ENCODE results near the gene CLSTN3.

The CLSTN3 gene

DNA sequence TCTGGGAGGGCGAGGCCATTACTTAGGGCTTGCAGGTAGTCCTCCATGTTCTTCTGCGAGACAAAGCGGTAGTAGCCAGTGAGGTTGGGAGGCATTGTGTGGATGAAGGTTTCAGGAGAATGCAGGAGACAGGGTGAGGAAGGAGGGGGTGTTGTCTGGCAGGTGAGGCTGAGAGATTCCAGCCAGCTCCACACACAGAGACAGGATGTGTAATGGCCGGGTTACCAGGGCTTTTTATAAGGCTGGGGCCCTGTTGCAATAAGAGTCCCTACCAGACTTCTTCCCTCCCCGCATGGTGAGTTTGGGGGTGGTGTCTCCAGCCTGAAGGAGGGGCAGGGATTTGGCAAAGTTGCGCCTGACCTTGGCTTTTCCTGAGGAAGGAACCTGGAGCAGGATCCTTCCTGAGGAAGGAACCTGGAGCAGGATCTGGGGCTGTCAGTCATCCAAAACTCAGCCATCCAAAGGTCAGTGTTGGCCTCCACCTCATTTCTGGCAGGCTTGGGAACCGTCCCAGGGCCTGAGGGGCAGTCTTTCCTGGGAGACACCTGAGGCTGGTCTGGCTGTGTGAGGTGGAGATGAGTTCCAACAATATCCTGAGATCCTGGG lies 1.4 kb upstream of the CLSTN3 start, which contains the start of gene RBP5:
Gene RBP5 (minus strand): TSS at position 209 of the 606 bp plus-strand sequence. CDS start 114 bp downstream, at position 95.
- DNase-seq = no peak

GRCh38 chr12:7129287-7129871 lies 792 bp upstream of the CLSTN3 start:
- no peak for DNase-seq

- DNase-seq = peak; percentile 88
Measured at GRCh38 chr12:7130701-7131501, 730 bp downstream of the CLSTN3 start.

DNA sequence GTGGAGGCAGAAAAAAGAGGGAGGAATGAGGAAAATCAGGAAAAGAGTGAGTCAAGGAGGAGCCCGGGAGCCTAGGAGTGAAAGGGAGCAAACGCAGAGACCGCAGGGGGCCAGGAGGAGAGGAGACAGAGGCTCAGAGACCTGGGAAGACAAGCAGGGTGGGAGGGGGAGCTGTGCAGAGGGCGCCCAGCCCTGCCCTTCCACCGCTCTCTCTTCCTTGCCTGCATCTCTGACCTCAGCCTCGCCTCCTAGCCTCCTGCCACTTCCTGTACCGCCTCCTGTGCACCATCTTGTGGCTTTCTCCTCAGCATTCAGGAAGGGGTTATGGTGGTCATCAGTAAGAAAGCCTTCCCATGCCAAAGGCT lies 1.3 kb downstream of the CLSTN3 start:
- peak; percentile 62 for DNase-seq

DNA sequence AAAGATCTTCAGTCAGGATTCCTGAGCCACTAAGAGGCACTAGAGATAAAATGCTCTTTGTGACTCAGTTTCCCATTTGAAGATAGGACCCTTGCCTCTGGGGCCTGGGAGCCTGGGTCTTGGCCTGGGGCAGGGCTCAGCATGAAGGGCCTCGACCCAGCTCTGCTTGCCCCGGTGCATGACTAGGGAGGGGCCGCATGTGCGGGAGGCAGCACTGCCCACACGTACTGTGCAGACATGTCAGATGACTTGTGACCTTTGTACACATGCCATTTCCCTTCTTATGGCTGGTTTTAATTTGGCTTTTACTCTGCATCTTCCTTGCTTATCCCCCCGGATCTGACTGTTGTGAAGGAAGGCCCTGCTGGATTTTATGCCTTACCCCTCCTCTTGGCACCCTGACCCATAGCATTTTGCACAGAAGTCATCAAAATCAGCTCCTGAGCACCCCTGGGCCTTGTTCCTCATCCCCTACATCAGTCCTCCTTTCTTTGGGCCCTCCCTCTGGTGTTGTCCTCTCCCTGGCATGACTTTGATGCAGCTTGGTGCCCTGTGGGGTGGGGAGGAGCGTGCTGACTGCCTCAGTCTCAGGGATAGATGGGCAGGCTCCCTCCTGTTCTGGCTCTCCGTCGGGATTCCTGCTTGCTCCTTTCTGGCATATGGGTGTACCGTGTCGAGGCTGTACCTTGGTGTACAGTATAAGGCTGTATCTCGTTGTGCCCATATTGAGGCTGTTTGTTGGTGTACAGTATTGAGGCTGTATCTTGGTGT lies 4.4 kb downstream of the CLSTN3 start:
- no peak for DNase-seq

DNA sequence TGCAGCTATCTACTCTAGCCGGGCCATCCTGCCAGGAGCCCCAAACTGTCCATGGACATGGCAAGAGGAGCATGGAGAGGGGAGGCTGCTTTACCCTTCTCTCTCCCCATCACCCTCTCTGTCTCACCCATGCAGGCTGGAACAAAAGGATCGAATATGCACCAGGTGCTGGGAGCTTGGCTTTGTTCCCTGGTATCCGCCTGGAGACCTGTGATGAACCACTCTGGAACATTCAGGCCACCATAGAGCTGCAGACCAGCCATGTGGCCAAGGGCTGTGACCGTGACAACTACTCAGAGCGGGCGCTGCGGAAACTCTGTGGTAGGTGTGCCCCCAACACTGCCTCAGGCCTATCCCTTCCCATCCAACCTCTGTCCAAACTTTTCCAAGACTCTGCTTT lies 5.9 kb downstream of the CLSTN3 start:
- DNase-seq = no peak

DNA sequence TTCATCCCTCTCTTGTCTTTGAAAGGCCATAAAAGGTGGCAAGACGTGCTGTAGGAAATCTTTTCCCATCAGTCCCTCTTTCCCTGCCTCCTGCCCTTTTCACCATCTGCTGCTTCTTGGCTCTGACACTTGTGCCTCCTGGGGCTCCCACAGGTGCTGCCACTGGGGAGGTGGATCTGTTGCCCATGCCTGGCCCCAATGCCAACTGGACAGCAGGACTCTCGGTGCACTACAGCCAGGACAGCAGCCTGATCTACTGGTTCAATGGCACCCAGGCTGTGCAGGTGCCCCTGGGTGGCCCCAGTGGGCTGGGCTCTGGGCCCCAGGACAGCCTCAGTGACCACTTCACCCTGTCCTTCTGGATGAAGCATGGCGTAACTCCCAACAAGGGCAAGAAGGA lies 6.5 kb downstream of the CLSTN3 start:
- no peak for DNase-seq

GRCh38 chr12:7137908-7138307 lies 7.7 kb downstream of the CLSTN3 start:
- no peak for DNase-seq

DNA sequence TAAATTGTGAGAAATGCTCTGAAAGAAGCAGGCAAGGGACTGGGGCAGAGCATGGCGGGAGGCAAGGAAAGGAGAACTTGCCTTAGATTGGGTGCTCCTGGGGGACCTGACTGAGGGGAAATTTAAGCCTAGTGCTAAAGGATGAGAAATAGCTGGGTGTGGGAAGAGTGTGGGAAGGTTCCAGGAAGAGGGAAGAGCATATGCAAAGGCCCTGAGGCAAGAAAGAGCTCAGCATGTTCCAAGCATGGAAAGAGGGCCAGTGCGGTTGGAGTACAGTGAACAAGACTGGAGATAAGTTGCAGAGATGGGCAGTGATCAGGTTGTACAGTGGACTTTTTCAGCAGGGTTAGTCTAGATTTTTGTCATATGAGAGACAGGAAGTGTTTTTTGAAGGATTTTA lies 9.0 kb downstream of the CLSTN3 start:
- DNase-seq = no peak

- DNase-seq = no peak
Measured at GRCh38 chr12:7141351-7142005, 11.3 kb downstream of the CLSTN3 start.

DNA sequence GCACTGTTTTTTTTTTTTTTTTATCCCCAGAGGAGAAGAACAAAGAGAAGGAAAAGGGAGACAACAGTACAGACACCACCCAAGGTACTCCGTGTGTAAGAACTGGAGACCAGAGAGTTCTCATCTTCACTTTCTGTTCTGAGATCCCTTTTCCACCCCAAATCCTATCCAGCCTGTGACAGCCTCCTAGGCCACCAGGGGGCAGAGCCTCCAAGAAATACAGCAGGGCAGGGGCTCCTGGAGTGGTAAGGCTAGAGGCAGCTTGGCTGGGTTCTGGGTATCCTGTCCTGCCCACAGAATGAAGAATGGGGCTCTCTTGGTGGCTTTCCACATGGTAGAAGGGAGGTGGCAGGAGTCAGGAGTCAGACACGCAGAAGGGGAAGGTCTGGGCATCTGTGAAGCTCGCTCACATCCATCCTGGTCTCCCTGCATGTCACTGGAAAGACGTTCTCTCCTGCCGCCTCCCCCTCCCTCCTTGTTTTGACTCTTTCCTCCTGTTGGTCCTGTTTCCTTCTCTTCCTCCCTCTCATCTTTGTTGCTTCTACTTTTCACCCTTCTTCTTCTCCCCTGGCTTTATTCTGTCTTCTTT lies 12.0 kb downstream of the CLSTN3 start:
- peak; percentile 68 for DNase-seq

DNA sequence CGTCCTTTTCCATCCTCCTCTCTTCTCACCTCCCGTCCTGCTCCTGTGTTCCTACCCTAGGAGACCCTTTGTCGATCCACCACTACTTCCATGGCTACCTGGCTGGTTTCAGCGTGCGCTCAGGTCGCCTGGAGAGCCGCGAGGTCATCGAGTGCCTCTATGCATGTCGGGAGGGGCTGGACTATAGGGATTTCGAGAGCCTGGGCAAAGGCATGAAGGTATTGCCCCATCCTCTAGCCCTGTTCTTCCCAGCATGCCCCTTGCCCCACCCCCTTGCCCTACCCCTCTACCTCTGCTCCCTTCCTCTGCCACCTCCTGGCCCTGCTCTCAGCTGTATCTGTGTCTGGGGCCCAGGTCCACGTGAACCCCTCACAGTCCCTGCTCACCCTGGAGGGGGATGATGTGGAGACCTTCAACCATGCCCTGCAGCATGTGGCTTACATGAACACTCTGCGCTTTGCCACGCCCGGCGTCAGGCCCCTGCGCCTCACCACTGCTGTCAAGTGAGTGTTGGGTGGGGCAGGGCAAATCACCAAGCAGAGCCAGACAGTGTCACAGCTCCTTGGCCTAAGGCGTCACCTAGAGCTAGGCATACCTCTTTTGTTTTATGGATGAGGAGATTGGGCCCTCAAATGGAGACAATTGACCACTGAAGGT lies 12.8 kb downstream of the CLSTN3 start:
- no peak for DNase-seq

DNA sequence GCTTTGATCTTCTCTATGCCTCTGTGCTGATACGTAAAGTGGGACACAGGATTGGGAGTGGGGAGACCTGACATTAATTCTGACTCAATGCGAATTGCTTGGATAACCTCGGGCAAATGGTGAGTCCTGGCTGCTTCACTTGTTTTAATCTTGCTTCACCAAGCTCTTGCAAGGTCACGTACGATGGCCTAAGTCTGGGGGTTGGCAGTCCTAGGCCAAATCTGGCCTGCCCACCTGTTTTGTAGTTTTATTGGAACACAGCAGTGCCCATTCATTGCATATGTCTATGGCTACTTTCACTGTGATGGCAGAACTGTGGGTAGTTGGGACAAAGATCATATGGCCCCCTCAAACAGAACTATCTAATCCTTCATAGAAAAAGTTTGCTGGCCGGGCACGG lies 13.4 kb downstream of the CLSTN3 start:
- DNase-seq = no peak

GRCh38 chr12:7144414-7145120 lies 14.4 kb downstream of the CLSTN3 start:
- DNase-seq = peak; percentile 46

DNA sequence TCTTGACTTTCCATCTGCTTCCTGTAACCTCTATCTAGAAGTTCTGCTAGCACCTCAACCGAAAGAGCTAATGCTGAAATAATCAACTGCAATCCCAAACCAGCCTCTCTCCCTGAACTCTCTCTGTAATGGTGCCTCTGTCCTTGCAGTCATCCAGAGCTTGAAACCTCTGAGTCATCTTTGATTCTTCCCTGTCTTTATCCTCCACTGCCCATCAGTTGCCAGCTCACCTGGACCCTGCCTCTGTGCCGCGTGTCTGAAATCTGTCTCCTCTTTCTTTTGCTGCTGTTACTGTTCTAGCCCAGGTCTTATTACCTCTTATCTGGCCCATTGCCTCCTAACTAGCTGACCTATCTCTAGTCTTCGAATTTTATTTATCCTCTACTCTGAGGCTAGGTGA lies 15.5 kb downstream of the CLSTN3 start:
- no peak for DNase-seq

DNA sequence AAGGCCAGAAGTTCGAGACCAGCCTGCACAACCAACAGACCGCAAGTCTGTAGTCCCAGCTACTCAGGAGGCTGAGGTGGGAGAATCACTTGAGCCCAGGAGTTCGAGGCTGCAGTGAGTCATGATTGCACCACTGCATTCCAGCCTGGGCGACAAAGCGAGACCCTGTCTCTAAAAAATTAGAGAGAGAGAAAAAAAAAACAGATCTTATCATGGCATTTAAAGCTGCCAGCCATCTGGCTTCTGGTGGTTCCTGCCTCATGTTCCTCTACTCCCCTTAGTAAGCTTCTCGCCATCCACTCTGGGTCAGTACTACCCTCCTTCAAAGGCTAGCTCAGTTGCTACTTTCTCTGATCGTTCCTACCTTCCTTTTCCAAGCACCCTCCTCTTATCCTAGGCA lies 16.1 kb downstream of the CLSTN3 start:
- no peak for DNase-seq

DNA sequence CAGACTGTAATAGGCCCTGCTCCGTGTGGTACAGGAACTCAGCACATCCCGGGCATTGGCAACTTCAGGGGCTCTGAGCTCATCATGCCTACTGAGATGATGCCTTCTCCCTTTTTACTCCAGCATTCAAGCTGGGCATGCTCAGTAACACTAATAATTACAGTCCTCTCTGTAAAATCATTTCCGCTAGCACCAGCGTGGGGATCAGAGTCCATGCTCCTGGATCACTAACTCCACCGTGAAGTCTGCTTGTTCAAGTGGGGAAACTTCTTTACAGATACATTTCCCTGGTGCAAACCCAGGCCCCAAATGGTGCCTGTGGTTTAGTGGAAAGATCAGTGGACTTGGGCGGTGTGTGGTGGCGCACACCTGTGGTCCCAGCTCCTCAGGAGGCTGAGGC lies 16.7 kb downstream of the CLSTN3 start:
- DNase-seq = no peak

DNA sequence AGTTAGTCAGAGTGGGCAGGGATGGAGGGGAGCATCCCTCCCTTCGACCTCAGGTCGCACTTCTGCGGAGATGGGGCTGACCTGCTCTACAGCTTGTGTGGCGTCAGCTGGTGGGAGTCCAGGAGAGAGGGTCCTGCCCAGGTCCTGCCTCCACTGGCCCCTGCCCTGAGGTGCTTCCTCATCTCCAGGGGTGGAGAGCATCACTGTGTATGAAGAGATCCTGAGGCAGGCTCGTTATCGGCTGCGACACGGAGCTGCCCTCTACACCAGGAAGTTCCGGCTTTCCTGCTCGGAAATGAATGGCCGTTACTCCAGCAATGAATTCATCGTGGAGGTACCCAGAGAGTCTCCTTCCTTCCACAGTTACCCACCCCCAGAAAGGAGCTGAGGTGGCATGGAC lies 20.2 kb downstream of the CLSTN3 start:
- DNase-seq = no peak

GRCh38 chr12:7150841-7151240 lies 20.7 kb downstream of the CLSTN3 start:
- no peak for DNase-seq

GRCh38 chr12:7151532-7151931 lies 21.4 kb downstream of the CLSTN3 start:
- DNase-seq = no peak

DNA sequence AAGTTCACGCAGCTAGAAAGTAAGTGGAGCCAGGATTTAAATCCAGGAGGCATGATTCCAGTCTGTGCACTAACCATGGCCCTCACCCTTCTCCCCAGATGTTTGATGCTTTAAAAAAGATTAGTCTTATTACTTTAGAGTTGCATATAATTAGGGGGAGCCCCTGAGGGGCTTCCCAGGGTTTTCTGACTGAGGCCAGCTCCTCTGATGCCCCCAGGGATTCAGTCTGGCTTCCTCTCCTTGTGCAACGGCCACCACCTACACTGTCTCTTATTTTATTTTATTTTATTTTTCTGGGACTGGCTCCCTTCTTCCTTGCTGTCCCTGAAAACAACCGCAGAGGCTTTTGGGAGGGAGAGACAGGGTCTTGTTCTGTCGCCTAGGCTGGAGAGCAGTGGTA lies 22.6 kb downstream of the CLSTN3 start:
- DNase-seq = no peak
